GM19438 (cell line): Measurements from ENCODE around the gene TMEM131.
"Not testable (repeated sequence)": the region's sequence is repeated elsewhere in the genome, so short reads cannot be mapped to it uniquely, and the experiment has no call there.

Experiments
- ATAC-seq: cut with Tn5 transposase; IDR thresholded peaks from one replicate; pipeline ENCODE4 v1.9.1; 2021; ENCODE audit warnings: low read depth; ENCODE audit not compliant: unreplicated experiment

The TMEM131 gene, protein sequence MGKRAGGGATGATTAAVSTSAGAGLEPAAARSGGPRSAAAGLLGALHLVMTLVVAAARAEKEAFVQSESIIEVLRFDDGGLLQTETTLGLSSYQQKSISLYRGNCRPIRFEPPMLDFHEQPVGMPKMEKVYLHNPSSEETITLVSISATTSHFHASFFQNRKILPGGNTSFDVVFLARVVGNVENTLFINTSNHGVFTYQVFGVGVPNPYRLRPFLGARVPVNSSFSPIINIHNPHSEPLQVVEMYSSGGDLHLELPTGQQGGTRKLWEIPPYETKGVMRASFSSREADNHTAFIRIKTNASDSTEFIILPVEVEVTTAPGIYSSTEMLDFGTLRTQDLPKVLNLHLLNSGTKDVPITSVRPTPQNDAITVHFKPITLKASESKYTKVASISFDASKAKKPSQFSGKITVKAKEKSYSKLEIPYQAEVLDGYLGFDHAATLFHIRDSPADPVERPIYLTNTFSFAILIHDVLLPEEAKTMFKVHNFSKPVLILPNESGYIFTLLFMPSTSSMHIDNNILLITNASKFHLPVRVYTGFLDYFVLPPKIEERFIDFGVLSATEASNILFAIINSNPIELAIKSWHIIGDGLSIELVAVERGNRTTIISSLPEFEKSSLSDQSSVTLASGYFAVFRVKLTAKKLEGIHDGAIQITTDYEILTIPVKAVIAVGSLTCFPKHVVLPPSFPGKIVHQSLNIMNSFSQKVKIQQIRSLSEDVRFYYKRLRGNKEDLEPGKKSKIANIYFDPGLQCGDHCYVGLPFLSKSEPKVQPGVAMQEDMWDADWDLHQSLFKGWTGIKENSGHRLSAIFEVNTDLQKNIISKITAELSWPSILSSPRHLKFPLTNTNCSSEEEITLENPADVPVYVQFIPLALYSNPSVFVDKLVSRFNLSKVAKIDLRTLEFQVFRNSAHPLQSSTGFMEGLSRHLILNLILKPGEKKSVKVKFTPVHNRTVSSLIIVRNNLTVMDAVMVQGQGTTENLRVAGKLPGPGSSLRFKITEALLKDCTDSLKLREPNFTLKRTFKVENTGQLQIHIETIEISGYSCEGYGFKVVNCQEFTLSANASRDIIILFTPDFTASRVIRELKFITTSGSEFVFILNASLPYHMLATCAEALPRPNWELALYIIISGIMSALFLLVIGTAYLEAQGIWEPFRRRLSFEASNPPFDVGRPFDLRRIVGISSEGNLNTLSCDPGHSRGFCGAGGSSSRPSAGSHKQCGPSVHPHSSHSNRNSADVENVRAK (N-terminal part only)

DNA sequence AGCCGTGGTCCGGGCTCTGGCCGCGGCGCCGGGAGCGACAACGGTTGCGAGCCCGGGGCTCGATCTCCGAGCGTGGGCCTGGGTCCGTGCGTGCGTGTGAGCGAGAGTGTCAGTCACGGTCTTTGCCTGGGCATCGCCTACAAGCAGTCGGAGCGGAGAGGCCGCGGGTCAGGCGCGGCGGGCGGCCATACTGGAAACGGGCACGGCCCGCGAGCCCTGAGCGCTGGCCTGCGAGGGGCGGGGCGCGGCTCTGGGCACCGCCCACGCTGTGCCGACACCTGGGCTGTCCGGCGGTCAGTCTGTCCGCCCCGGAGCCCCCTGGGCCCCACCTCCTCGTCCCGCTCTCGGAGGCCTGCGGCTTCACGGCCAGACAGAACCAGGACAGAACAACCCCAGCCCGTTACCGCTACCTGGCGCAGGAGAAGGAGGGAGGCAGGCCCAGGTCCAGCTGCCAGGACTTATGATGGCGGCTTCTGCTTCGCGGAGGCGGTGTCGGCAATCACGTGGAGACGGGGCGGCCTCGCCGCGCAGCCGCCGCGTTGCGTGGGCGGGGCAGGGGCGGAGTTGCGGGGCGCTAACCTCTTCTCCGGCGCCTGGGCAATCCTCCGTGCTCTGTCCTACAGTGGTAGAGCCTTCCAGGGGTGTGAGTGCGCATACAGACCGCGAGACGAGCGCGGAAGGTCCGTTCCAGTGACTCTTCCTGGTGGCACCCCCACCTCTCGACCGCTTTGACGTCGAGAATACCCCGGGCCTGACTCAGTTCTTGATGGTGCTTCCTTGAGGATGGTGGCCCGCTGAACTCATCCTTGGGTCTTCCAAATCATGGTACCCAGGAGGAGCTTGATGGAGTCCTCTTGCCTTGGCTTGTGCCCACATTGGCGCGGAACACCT, at the start of gene TMEM131:
TMEM131 (minus strand) TSS at position 215 of the 891 bp plus-strand sequence. CDS start 286 bp downstream, outside the sequence.
- ATAC-seq = peak; percentile 78

DNA sequence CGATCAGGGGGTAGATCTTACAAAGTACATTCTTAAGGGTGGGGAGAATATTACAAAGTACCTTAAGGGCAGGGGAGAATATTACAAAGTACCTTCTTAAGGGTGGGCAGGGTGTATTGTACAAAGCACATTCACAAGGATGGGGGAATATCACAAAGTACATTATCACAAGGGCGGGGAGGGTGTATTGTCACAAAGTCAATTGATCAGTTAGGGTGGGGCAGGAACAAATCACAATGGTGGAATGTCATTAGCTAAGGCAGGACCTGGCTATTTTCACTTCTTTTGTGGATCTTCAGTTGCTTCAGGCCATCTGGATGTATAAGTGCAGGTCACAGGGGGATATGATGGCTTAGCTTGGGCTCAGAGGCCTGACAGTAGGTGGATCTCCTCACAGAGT, 49.0 kb upstream of the TMEM131 start:
- ATAC-seq = not testable (repeated sequence)

DNA sequence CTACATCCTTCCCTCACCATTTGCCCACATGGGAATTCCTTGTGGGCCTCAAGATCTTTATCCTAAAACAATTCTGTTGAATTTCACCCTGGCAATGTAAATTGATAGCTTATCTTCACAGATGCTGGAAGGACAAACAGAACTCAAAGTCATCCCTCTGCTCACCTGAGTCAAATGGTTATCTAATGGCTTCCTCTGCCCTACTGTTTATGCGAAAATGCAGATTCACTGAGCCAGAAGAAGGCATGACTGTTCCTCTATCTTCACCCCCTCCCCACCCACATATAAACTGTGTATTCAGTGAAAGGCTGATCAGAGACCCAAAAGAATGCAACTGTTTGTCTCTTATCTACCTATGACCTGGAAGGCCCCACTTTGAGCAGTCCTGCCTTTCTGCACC, 47.4 kb upstream of the TMEM131 start:
- ATAC-seq = no peak

DNA sequence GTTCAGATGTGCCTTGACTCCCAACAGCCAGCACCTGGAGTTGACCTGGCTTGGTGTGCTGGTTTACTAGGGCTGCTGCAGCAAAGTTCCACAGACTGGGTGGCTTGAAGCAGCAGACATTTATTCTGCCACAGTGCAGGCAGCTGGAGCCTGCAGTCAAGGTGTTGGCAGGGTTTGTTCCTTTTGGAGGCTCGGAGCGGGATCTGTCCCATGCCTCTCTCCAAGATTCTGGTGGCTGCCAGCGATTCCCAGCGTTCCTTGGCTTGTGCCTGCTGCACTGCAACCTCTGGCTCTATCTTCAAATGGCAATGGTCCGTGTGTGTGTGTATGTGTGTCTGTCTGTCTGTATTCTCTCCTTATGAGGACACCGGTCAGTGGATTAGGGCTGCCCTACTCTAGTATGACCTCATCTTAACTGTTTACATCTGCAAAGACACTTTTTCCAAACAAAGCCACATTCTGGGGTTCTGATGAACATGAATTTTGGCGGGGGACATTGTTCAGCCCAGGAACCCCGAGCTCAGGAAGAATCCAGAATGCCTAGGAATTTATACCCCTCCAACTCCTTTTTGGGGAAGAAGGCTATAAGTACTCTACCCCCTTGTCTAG, 44.7 kb upstream of the TMEM131 start:
- ATAC-seq = no peak

DNA sequence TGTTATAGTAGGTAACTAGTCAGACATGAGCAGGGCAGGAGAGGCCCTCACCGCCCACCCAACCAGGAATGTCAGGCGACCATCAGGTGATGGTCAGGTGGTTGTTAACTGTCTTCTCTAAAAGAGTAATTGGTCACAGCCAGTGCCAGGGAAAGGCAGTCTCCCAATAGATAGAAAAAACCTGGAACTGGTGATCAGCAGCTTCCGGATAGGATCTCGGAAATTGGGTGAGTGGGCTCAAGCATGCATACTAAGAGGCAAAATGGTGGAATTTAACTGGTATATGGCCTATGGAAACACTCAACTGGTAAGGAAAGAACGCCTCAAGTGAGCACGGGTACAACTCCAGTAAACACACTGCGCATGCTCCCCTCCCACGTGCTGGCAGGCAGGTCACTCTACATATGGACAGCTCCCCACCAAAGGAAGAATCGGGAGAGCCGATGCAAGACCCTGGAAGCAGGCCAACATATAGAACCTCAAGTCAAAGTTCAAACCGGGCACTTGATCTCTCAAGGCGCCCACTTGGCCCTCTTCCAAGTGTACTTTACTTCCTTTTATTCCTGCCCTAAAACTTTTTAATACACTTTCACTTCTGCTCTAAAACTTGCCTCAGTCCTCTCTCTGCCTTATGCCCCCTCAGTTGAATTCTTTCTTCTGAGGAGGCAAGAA, 43.5 kb upstream of the TMEM131 start:
- ATAC-seq = no peak

DNA sequence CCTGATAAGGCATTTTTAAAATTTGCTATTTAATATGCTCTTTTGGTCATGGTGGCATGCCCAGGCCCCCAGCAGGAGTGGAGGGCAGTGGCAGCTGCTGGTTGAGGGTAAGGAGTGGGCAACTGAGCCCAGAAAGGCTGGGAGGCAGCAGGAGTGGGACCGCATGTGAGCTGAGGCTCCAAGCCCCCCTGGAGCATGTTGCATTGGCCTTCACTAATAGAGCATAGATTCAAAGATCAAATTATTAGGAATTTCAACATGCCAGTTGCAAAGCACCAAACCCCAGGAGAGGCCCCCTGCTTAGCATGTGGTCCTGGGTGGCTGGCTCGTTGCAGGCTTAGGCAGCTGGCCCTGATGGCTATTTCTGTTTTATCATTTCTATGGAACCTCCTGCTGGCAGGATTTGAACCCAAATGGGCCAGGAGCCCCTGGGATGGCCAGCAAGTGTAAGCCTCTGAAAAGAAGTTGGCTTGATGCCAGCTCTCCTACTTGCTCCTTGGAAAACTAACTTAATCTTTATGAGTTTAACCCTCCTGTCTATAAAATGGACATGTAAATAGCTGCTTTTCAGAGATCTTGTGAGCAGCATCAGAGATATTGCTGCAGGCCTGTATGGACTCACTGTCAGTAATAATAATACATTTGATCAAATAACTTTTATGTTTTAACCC, 42.1 kb upstream of the TMEM131 start:
- no peak for ATAC-seq

DNA sequence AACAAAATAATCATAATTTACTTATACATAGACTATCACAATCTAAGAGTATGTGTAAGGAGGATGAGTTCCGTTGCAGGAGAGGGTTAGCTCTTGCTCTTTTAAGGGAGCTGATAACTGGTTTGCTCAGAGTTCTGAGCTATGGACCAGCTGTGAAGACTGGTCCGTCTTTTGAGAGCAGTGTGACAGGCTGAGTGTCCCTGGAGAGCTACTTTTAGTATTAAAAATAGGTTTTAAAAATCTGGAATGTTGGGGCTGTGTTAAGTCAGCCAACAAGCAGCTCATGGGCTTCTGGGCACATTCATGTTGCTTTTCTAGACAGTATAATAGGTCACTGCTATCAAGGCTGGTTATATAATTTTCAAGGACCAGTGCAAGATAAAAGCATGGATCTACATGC, 41.5 kb upstream of the TMEM131 start:
- ATAC-seq = no peak

DNA sequence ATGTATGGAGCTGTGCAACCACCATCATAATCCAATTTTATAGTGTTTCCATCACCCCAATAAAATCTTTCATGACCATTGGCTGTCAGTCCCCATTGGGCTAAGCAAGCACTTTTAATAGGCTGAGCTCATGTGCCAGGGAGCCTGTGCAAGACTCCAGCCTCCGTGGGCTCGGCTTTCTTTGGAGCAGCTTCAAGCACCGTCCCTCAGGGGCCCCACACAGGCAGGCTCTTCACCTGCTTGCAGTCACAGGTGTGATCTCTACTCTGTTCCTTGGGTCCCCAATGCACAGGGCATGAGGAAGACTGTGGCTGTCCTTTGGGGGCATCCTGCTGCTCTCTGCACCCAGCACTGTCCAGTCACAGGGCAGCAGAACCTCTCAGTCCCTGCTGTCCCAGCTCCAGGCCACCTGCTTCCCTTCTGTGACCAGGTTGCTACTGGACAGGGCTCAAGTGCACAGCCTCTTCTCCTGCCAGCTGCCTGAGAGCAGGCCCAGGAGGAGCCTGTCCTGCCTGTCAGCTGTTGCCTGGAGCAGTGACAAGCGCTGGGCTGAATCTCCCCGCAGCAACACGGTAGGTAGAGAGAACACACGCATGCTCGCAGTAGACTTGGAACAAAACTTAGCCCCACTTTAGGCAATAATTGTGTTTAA, 40.7 kb upstream of the TMEM131 start:
- no peak for ATAC-seq

DNA sequence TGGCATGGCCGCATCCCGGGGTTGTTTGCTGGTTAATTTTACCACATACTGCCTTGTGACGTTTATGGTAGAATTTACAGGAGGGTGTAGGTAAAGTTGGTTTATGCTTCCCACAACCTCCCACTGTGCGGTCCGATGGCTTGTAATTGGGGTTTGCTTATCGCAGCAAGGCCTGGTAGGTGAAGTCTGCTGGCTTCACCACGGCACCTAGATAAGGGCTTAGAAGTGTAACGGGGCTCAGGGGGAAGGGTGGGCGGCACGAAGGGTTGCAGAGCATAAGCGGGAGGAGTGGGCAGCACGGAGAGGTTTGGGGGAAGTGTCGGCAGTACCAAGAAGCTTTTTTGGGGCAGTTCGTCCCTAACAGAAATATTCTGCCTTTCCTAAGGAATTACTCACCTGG, 39.0 kb upstream of the TMEM131 start:
- ATAC-seq = no peak

DNA sequence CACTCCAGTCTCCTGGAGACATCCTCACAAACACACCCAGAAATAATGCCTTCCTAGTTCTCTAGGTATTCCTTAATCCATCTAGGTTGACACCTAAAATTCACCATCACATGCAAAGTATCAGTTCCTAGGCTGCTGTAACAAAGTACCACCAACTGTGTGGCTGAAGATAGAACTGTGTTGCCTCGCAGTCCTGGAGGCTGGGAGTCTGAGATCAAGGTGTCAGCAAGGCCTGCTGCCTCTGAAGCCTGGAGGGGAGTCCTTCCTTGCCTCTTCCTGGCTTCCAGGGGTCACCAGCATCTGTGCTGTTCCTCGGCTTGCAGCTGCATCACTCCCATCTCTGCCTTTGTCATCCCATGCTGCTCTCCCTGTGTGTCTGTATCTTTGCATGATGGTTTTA, 36.3 kb upstream of the TMEM131 start:
- ATAC-seq = no peak

DNA sequence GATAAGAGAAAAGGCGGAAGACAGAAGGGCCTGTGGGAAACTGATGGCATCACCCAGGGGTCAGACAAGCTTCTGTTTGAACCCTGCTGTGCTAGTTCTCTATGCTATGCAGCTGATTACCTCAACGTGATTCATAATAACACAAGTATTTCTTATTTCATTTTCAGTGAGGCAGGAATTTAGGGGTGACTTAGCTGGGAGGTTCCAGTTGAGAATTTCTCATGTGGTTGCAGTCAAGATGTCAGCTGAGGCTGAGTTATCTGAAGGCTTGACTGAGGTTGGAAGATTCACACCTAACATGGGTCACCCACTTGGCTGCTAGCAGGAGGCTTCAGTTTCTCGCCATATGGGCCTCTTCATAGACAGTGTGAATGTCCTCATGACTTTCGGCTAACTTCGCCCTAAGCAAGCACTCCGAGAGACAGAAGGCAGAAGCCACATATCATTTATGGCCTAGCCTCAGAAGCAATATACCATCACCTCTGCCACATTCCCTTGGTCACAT, 34.0 kb upstream of the TMEM131 start:
- ATAC-seq = no peak

DNA sequence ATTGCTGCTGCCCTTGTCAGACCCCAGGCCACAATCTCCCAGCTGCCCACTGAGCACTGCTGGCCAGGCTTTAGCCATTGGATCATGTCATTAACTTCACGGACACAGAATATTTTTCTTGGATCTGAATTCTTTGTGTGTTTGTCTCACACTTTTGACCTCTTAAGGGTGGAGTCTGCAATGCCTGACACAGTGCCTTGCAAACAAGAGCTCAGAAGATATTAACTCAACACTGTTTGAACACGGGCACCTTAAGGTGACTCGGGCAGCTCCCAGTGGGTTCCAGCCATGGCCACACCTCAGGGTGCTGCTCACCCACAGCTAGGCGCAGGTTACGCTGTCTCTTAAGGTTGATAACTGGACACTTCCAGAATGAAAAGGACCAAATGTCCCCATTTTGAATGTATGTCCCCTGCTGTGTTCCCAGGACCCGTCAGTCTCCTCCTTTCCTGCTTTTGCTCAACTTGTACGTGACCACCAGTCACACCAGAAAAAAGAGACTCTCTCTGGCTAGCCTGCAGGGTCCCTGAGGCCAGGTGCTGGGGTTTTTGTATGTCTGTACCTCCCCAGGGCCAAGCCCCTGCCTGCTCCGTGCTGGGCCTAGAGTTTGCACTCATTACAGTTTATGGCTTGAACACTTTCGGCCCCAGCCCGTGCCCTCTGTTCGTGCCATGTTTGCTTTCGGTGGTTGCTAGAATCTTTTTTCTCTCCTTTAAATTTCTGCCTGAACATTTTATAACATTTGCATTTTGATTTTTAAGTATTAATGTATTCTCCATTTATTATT, 33.4 kb upstream of the TMEM131 start:
- no peak for ATAC-seq

DNA sequence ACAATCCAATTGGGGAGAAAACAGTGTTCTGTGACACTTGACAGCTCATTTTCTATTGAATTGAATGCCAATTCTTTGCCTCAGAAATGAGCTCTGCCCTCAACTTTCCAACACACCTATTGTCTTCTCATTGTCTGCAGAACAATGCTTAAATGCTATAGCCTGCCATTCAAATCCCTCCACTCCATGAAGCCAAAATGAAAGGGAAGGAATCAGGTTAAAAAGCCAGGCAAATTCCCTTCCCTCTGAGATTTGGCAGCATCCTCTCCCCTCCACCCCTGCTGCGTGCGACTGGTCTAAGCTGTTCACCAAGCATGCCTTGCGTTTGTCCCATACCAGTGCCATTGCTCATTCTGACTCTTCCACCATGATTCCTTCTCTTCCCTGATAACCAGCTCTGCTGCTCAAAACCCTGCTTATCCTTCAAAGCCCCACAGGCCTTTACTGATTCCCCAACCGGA, 32.4 kb upstream of the TMEM131 start:
- no peak for ATAC-seq

DNA sequence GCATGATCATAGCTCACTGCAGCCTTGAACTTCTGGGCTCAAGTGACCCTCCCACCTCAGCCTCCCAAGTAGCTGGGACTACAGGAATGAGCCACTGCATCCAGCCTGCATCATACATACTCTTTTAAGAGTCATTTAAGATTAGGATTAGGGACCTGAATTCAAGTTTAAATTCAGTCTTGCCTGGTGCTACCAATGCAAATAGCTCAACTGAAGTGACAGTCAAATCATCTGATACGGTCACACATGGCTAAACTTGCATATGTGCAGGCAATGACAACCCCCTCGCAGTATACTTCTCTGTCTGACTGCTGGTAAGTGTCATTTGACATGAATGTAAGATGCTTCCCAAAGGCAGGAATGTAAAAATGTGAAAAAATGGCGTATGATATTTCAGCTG, 31.8 kb upstream of the TMEM131 start:
- ATAC-seq = peak; percentile 49

DNA sequence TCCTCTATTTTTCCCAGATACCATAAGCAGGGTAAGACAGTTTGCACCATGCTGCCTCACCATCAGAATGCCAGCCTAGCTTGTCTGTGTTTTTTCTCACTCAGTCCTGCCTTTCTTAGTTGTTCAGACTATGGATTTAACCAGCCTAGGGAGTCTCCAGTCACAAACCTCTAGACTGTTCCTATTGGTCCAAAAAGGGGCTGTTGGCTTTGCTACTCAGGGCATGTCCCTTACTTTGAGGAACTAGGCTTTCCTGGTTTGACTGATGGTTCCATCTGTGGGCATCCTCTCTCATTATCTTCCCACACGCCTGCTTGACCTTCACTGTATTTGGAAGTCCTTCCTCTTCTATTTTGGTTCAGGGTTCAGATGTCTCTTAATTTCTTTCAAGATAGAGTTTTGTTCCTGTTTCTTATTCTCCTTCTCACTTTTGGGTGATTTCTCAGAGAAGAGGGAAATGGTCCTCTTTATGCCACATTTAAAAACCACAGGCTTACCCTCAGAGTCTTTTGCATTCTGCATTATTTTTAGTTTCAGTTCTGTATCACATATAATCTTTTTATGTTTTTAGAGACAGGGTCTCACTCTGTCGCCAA, 31.3 kb upstream of the TMEM131 start:
- ATAC-seq = peak; percentile 75

DNA sequence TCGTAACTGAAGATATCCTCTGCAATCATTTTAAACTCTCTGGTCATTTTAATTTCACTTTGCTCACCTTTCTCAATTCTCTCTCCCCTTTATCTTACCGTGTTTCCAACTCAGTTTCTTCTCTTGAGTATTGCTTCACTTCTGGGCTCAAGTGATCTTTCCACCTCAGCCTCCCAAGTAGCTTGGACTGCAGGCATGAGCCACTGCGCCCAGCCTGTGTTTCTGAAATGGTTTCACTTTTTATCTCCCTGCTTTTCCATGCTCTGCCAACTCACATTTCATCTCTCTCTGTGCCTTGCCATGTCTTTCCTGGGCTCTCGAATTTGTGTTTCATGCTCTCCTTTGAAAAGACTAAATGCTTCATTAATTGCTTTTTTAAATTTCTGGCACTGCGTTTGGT, 30.5 kb upstream of the TMEM131 start:
- ATAC-seq = no peak
